SK-N-SH (cell line): Measurements from ENCODE around the gene NPAS3. TPM values are rescaled to one million over a fixed set of nuclear protein-coding genes. Genes with fewer than 3 reads are reported as not detected.

Experiments
- CTCF ChIA-PET: fragments of 300-600, 350-600 bp; formaldehyde crosslinking; extraction: SDS; loops from one replicate; lab custom pipeline; 2021; lab: Yijun Ruan, JAX
- POLR2A ChIA-PET: fragments of 350-600 bp; sonication (Branson Sonifier 250); formaldehyde crosslinking; extraction: SDS; loops from one replicate; lab custom pipeline; 2020; ENCODE audit warnings: antibody characterized with exemption, inconsistent platforms; lab: Yijun Ruan, JAX
- DNase-seq: peaks from one replicate; pipeline ENCODE4 v3.0.0; 2012
- H2AFZ ChIP-seq: fragments of 200-600 bp; sonication (generic); 2 replicates; pipeline ENCODE4 v1.8.1; 2016; ENCODE audit warnings: antibody characterized with exemption, mild to moderate bottlenecking, low read depth
- H3F3A ChIP-seq: fragments of 200-600 bp; sonication (generic); replicated peaks from 2 replicates; pipeline ENCODE3; 2016; ENCODE audit warnings: antibody characterized with exemption, mild to moderate bottlenecking; ENCODE audit not compliant: insufficient read depth
- H3K27ac ChIP-seq, 2 experiments: fragments of 200-500 bp in 1 of 2; fragments of 200-600 bp in 1 of 2; sonication (Bioruptor generic) in 1 of 2; sonication (generic), shearing (Covaris generic) in 1 of 2; 2 replicates each; pipeline versions ENCODE4 v1.5.1 to v1.6.1; 2014 to 2016; ENCODE audit warnings: low read depth in 2 of 2, inconsistent platforms in 1 of 2, low read length in 1 of 2, mild to moderate bottlenecking in 1 of 2, mixed read lengths in 1 of 2
- H3K27me3 ChIP-seq: fragments of 200-600 bp; sonication (generic), shearing (Covaris generic); 2 replicates; pipeline ENCODE4 v1.6.1; 2016; ENCODE audit warnings: mixed run types; ENCODE audit not compliant: insufficient read depth
- H3K36me3 ChIP-seq, 2 experiments: fragments of 200-500 bp in 1 of 2; fragments of 200-600 bp in 1 of 2; sonication (Bioruptor generic) in 1 of 2; sonication (generic) in 1 of 2; replicated peaks in 1 of 2; 2 replicates each; pipeline versions ENCODE3 to v1.5.1; 2014 to 2016; ENCODE audit warnings: low read length in 1 of 2, mild to moderate bottlenecking in 1 of 2; ENCODE audit not compliant: insufficient read depth in 2 of 2, control insufficient read depth in 1 of 2
- H3K4me1 ChIP-seq, 2 experiments: fragments of 200-500 bp in 1 of 2; fragments of 200-600 bp in 1 of 2; sonication (Bioruptor generic) in 1 of 2; sonication (generic), shearing (Covaris generic) in 1 of 2; 2 replicates each; pipeline versions ENCODE4 v1.5.1 to v1.6.1; 2014 to 2016; ENCODE audit warnings: low read depth in 1 of 2, low read length in 1 of 2, mixed run types in 1 of 2; ENCODE audit not compliant: insufficient read depth in 2 of 2, control insufficient read depth in 1 of 2
- H3K4me2 ChIP-seq: fragments of 200-600 bp; sonication (generic), shearing (Covaris generic); 2 replicates; pipeline ENCODE4 v1.6.1; 2017; ENCODE audit warnings: mixed run types
- H3K4me3 ChIP-seq, 2 experiments: fragments of 200-500 bp in 1 of 2; fragments of 200-600 bp in 1 of 2; sonication (Bioruptor generic) in 1 of 2; sonication (generic), shearing (Covaris generic) in 1 of 2; 2 replicates each; pipeline versions ENCODE4 v1.5.1 to v1.8.1; 2014 to 2016; ENCODE audit warnings: low read depth in 2 of 2, inconsistent platforms in 1 of 2, low read length in 1 of 2, mild to moderate bottlenecking in 1 of 2, mixed read lengths in 1 of 2, moderate library complexity in 1 of 2
- H3K79me2 ChIP-seq: fragments of 200-600 bp; sonication (generic); 2 replicates; pipeline ENCODE4 v1.8.1; 2017; ENCODE audit warnings: mild to moderate bottlenecking; ENCODE audit not compliant: insufficient read depth
- H3K9ac ChIP-seq: fragments of 200-600 bp; sonication (generic); 2 replicates; pipeline ENCODE4 v1.6.1; 2017; ENCODE audit warnings: mixed run types
- H3K9me2 ChIP-seq: fragments of 200-600 bp; sonication (generic); 2 replicates; pipeline ENCODE4 v1.6.1; 2017; ENCODE audit warnings: mixed run types
- H3K9me3 ChIP-seq: fragments of 200-600 bp; sonication (generic); 2 replicates; pipeline ENCODE4 v1.6.1; 2017; ENCODE audit warnings: mixed run types, mild to moderate bottlenecking, moderate library complexity
- H4K20me1 ChIP-seq: fragments of 200-600 bp; sonication (generic); 2 replicates; pipeline ENCODE4 v1.6.1; 2017; ENCODE audit warnings: mild to moderate bottlenecking, mixed run types; ENCODE audit not compliant: insufficient read depth
- FOXM1 ChIP-seq: IDR thresholded peaks from 2 replicates; pipeline ENCODE4 v1.4.0; 2012; ENCODE audit warnings: low read depth, mild to moderate bottlenecking
- JUND ChIP-seq: IDR thresholded peaks from 2 replicates; pipeline ENCODE4 v1.4.0; 2012
- REST ChIP-seq: IDR thresholded peaks from 2 replicates; pipeline ENCODE4 v1.6.1; 2012; ENCODE audit warnings: mild to moderate bottlenecking, low read depth, low read length, moderate library complexity
- TEAD4 ChIP-seq: IDR thresholded peaks from 2 replicates; pipeline ENCODE4 v1.4.0; 2012; ENCODE audit warnings: mild to moderate bottlenecking, borderline replicate concordance; ENCODE audit not compliant: insufficient read depth
- YY1 ChIP-seq: IDR thresholded peaks from 2 replicates; pipeline ENCODE4 v1.4.0; 2012; ENCODE audit warnings: low read depth, mild to moderate bottlenecking
- WGBS: methylation state at CpG from one replicate; pipeline ENCODE4 v1.1.6; 2017; ENCODE audit warnings: low lambda C conversion rate; 5-methylcytosine and 5-hydroxymethylcytosine counted together
- polyA plus RNA-seq, 3 experiments: library from polyadenylated mRNA; depleted of rRNA; stranded (reverse); fragments of >200 nt; gene quantifications; 2 replicates each; pipeline ENCODE4 v1.2.3, GENCODE V29; 2012

Gene NPAS3
- polyA plus RNA-seq, 1 of the 3 experiments (the other 2 are of a cell fraction), result 4.3 TPM

GRCh38 chr14:33120966-33121365 lies 182.3 kb downstream of the NPAS3 start:
- 83% methylated on average over 4 of the region's 4 CpGs for WGBS
- no peaks in the 10 kb centered on the region for H3K9me3 ChIP-seq
- TF ChIP-seq YY1 (no peak), TEAD4 (no peak), JUND (no peak)
- peaks cover 0 to 3% of the 10 kb centered on the region in 2 experiments for H3K36me3 ChIP-seq
- no peak for DNase-seq
- no peaks in the 10 kb centered on the region for H4K20me1 ChIP-seq
- no peaks in the 10 kb centered on the region for H3K79me2 ChIP-seq
- POLR2A ChIA-PET, result no interaction called here
- peaks cover 2 to 8% of the 10 kb centered on the region in 2 experiments; a peak in 2 of 4 replicates for H3K4me1 ChIP-seq
- no peak overlapping the region for H3K9ac ChIP-seq
- H3K27me3 ChIP-seq, result no peaks in the 10 kb centered on the region
- H3K4me2 ChIP-seq, result 0 out of 2 replicates have a peak overlapping the region, but pooled peaks have one; percentile 21
- H3K4me3 ChIP-seq, result no peak overlapping the region
- CTCF ChIA-PET, result no interaction called here
- no peak overlapping the region for H2AFZ ChIP-seq
- H3K9me2 ChIP-seq, result no peaks in the 10 kb centered on the region
- peaks cover 9% of the 10 kb centered on the region for H3F3A ChIP-seq
- H3K27ac ChIP-seq, result peak overlapping the region in 1 of 2 experiments; percentile 74; a peak in 2 of 4 replicates

GRCh38 chr14:33123281-33123680 lies 184.6 kb downstream of the NPAS3 start:
- WGBS, result 85% methylated on average over 2 of the region's 2 CpGs

More at GRCh38 chr14:33123281-33123680, 184.6 kb downstream of the NPAS3 start:
- Histone ChIP-seq H3K27ac (no peak overlapping the region), H3K4me1 (peaks cover 2 to 25% of the 10 kb centered on the region in 2 experiments; a peak in 2 of 4 replicates), H2AFZ (no peak overlapping the region), H3K4me3 (no peak overlapping the region), H4K20me1 (no peaks in the 10 kb centered on the region), H3K9me3 (no peaks in the 10 kb centered on the region), H3K9me2 (no peaks in the 10 kb centered on the region), H3K79me2 (no peaks in the 10 kb centered on the region), H3F3A (peaks cover 12% of the 10 kb centered on the region), H3K4me2 (no peak overlapping the region), H3K9ac (no peak overlapping the region), H3K27me3 (no peaks in the 10 kb centered on the region), H3K36me3 (no peaks in the 10 kb centered on the region)
- no peak for DNase-seq
- POLR2A ChIA-PET, result no interaction called here
- TF ChIP-seq REST (no peak), FOXM1 (no peak)
- CTCF ChIA-PET, result interaction anchor here (0.6 kb wide), 1 partner anchor 18 kb away, joined by 3 read pairs; no protein-coding TSS in a partner anchor
